ENCODE measurements around the gene CNTN1. TPM values are rescaled to one million over a fixed set of nuclear protein-coding genes. Genes with fewer than 3 reads are reported as not detected.

Gene CNTN1
- total RNA-seq, 1 experiment from 2014 or later = 3.0 TPM

DNA sequence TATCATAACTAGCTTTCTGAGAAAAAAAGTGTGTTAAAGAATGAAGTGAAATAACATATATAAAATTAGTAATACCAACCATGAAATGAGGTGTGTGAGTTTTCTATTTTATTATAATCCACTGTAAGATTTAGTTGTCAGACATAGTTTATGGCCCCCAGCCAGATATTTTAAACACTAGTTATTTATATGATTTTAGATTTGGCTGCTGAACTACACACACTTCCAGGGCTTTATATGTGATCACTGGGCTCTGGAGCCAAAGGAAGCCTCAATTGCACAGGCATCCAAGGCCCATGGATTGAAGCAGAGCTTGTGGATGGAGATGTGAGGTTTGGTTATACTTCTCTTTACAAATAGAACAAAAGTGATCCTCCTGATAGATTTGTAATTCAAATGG is 48.7 kb upstream of the CNTN1 start (continued):
- TF ChIP-seq POLR2A (IDR thresholded peaks at IDR 0.05; ENCODE audit: borderline replicate concordance, extremely low read depth, insufficient read depth, insufficient read length) = no peak
- no peak for TF ChIP-seq CBX3 (IDR thresholded peaks at IDR 0.05; ENCODE audit: low read depth)
- TF ChIP-seq CEBPB (IDR thresholded peaks at IDR 0.05; ENCODE audit: low read depth) = no peak
- no peak for TF ChIP-seq ZFX (IDR thresholded peaks at IDR 0.05)
- no peak for TF ChIP-seq FOSL1 (IDR thresholded peaks at IDR 0.05; ENCODE audit: low read depth)
- TF ChIP-seq SRF (IDR thresholded peaks at IDR 0.05; ENCODE audit: low read depth) = no peak
- TF ChIP-seq, protein P1, sequence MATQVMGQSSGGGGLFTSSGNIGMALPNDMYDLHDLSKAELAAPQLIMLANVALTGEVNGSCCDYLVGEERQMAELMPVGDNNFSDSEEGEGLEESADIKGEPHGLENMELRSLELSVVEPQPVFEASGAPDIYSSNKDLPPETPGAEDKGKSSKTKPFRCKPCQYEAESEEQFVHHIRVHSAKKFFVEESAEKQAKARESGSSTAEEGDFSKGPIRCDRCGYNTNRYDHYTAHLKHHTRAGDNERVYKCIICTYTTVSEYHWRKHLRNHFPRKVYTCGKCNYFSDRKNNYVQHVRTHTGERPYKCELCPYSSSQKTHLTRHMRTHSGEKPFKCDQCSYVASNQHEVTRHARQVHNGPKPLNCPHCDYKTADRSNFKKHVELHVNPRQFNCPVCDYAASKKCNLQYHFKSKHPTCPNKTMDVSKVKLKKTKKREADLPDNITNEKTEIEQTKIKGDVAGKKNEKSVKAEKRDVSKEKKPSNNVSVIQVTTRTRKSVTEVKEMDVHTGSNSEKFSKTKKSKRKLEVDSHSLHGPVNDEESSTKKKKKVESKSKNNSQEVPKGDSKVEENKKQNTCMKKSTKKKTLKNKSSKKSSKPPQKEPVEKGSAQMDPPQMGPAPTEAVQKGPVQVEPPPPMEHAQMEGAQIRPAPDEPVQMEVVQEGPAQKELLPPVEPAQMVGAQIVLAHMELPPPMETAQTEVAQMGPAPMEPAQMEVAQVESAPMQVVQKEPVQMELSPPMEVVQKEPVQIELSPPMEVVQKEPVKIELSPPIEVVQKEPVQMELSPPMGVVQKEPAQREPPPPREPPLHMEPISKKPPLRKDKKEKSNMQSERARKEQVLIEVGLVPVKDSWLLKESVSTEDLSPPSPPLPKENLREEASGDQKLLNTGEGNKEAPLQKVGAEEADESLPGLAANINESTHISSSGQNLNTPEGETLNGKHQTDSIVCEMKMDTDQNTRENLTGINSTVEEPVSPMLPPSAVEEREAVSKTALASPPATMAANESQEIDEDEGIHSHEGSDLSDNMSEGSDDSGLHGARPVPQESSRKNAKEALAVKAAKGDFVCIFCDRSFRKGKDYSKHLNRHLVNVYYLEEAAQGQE (IDR thresholded peaks at IDR 0.05; ENCODE audit: low read depth) = no peak

DNA sequence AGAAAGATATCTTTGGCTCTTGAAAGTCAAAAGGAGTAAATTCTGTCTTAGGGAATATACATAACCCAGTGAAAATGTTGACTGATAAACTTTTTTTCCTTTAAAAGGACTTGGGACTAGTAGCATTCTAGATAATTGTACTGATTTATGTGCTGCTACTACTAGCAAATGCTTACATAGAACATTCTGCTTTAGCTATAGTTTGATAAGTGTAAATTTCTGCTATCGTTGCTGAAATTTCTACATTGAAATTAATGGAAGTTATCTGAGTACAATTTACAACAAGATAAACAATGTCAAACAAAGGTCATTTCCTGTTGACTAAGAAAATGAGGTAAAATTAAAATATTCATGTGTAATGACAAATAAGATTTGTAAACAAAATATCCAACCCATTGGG is 48.3 kb upstream of the CNTN1 start:
- Histone ChIP-seq H3K27ac (ENCODE audit: low read depth, low read length) (no peak overlapping the region), H3K9ac (ENCODE audit: low read length) (no peak overlapping the region), H2AFZ (ENCODE audit: low read depth, low read length, poor library complexity, severe bottlenecking) (no peak overlapping the region), H3K4me1 (ENCODE audit: control insufficient read depth in 1 of 2, insufficient read depth in 2 of 2, low read length in 2 of 2) (no peaks in the 10 kb centered on the region), H3K9me2 (ENCODE audit: insufficient read depth) (no peaks in the 10 kb centered on the region), H4K20me1 (ENCODE audit: insufficient read depth) (no peaks in the 10 kb centered on the region), H3K9me3 (ENCODE audit: control insufficient read depth in 1 of 2, insufficient read depth in 1 of 2, low read depth in 1 of 2, low read length in 2 of 2) (no peaks in the 10 kb centered on the region), H3K27me3 (ENCODE audit: insufficient read depth, low read length) (no peaks in the 10 kb centered on the region), H3K36me3 (ENCODE audit: control insufficient read depth in 1 of 2, insufficient read depth in 2 of 2, low read length in 2 of 2) (no peaks in the 10 kb centered on the region), H3K4me2 (ENCODE audit: low read length) (no peak overlapping the region), H3K79me2 (ENCODE audit: insufficient read depth, low read length) (no peaks in the 10 kb centered on the region), H3K4me3 (replicated peaks in 1 of 2; ENCODE audit: low read depth in 1 of 2, low read length in 2 of 2) (no peak overlapping the region)
- ChIA-PET CTCF (no interaction called here), RAD21 (ENCODE audit: low non-redundant PET in 1 of 2, low total read pairs in 2 of 2, uncharacterized antibody in 2 of 2, unreplicated experiment in 2 of 2) (no interaction called here), POLR2A (no interaction called here)
- intact Hi-C loops (cut with micrococcal nuclease) = no loop called here
- DNase-seq (ENCODE audit: low read depth, low spot score) (no peak), ATAC-seq (no peak)
- no TSS peak for BruUV-seq (replicated peaks)
- TF ChIP-seq FOSL1 (IDR thresholded peaks at IDR 0.05; ENCODE audit: low read depth) (no peak), TCF7L2 (IDR thresholded peaks at IDR 0.05; ENCODE audit: borderline replicate concordance, extremely low read depth, insufficient read depth, insufficient read length) (no peak), RAD21 (IDR thresholded peaks at IDR 0.05; ENCODE audit: low read depth) (no peak), SRF (IDR thresholded peaks at IDR 0.05; ENCODE audit: low read depth) (no peak), YY1 (IDR thresholded peaks at IDR 0.05; ENCODE audit: extremely low read depth, insufficient replicate concordance, low read depth, low read length) (no peak), SP1 (IDR thresholded peaks at IDR 0.05; ENCODE audit: low read depth) (no peak), POLR2AphosphoS5 (IDR thresholded peaks at IDR 0.05; ENCODE audit: low read depth, low read length) (no peak), SIN3A (IDR thresholded peaks at IDR 0.05; ENCODE audit: low read depth) (no peak), ZNF274 (IDR thresholded peaks at IDR 0.05; ENCODE audit: low read depth, low read length) (no peak), POLR2A (IDR thresholded peaks at IDR 0.05; ENCODE audit: borderline replicate concordance, extremely low read depth, insufficient read depth, insufficient read length) (no peak), CBX3 (IDR thresholded peaks at IDR 0.05; ENCODE audit: low read depth) (no peak), ZFX (IDR thresholded peaks at IDR 0.05) (no peak), CEBPB (IDR thresholded peaks at IDR 0.05; ENCODE audit: low read depth) (no peak)
- TF ChIP-seq, protein P1 (IDR thresholded peaks at IDR 0.05; ENCODE audit: low read depth) = no peak
- TF ChIP-seq, protein P2, sequence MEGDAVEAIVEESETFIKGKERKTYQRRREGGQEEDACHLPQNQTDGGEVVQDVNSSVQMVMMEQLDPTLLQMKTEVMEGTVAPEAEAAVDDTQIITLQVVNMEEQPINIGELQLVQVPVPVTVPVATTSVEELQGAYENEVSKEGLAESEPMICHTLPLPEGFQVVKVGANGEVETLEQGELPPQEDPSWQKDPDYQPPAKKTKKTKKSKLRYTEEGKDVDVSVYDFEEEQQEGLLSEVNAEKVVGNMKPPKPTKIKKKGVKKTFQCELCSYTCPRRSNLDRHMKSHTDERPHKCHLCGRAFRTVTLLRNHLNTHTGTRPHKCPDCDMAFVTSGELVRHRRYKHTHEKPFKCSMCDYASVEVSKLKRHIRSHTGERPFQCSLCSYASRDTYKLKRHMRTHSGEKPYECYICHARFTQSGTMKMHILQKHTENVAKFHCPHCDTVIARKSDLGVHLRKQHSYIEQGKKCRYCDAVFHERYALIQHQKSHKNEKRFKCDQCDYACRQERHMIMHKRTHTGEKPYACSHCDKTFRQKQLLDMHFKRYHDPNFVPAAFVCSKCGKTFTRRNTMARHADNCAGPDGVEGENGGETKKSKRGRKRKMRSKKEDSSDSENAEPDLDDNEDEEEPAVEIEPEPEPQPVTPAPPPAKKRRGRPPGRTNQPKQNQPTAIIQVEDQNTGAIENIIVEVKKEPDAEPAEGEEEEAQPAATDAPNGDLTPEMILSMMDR (IDR thresholded peaks at IDR 0.05 in 2 of 3, conservative IDR thresholded peaks at IDR 0.05 in 1 of 3; ENCODE audit: borderline replicate concordance in 1 of 3, insufficient read depth in 1 of 3, low read depth in 2 of 3, low read length in 2 of 3) = no peak
- TF ChIP-seq, protein P3, sequence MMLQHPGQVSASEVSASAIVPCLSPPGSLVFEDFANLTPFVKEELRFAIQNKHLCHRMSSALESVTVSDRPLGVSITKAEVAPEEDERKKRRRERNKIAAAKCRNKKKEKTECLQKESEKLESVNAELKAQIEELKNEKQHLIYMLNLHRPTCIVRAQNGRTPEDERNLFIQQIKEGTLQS (IDR thresholded peaks at IDR 0.05) = no peak

All from HCT116 (cell line).